Loucy (cell line): ENCODE data around the gene MVP.

ENCODE experiments used
- EZH2phosphoT487 ChIP-seq: fragments of 200-600 bp; IDR thresholded peaks from 2 replicates; pipeline ENCODE4 v1.6.1; 2018; ENCODE audit warnings: antibody characterized with exemption, mild to moderate bottlenecking, moderate library complexity, borderline replicate concordance
- TF ChIP-seq, protein P1 (sequence below): fragments of 200-600 bp; sonication (generic); conservative IDR thresholded peaks from 2 replicates; pipeline ENCODE4 v1.5.1; 2014; ENCODE audit warnings: mild to moderate bottlenecking, antibody characterized with exemption, low read length

DNA sequence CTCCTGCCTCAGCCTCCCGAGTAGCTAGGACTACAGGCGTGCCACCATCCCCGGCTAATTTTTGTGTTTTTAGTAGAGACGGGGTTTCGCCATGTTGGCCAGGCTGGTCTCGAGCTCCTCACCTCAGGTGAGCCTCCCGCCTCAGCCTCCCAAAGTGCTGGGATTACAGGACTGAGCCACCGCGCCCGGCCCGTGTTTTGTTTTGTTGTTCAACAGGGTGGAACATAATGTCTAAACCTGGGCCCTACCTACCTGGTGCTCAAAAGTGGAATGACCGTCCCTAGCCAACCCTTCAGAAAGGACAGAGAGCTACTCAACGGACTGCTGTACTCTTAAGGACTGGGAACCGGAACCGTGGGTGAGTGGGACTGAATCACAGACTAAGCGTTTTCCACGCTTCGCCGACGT lies 30.5 kb upstream of the MVP start:
- TF ChIP-seq, protein P1, sequence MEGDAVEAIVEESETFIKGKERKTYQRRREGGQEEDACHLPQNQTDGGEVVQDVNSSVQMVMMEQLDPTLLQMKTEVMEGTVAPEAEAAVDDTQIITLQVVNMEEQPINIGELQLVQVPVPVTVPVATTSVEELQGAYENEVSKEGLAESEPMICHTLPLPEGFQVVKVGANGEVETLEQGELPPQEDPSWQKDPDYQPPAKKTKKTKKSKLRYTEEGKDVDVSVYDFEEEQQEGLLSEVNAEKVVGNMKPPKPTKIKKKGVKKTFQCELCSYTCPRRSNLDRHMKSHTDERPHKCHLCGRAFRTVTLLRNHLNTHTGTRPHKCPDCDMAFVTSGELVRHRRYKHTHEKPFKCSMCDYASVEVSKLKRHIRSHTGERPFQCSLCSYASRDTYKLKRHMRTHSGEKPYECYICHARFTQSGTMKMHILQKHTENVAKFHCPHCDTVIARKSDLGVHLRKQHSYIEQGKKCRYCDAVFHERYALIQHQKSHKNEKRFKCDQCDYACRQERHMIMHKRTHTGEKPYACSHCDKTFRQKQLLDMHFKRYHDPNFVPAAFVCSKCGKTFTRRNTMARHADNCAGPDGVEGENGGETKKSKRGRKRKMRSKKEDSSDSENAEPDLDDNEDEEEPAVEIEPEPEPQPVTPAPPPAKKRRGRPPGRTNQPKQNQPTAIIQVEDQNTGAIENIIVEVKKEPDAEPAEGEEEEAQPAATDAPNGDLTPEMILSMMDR = no peak
- no peak for TF ChIP-seq EZH2phosphoT487
